Cortex of kidney (tissue), 1 donor: ENCODE measurements around the gene ARHGEF3.
"Not testable (repeated sequence)": the region's sequence is repeated elsewhere in the genome, so short reads cannot be mapped to it uniquely, and the experiment has no call there.

Experiments
- DNase-seq: peaks from one replicate; lab custom pipeline; 2025; lab: John Stamatoyannopoulos, UW

Gene ARHGEF3

DNA sequence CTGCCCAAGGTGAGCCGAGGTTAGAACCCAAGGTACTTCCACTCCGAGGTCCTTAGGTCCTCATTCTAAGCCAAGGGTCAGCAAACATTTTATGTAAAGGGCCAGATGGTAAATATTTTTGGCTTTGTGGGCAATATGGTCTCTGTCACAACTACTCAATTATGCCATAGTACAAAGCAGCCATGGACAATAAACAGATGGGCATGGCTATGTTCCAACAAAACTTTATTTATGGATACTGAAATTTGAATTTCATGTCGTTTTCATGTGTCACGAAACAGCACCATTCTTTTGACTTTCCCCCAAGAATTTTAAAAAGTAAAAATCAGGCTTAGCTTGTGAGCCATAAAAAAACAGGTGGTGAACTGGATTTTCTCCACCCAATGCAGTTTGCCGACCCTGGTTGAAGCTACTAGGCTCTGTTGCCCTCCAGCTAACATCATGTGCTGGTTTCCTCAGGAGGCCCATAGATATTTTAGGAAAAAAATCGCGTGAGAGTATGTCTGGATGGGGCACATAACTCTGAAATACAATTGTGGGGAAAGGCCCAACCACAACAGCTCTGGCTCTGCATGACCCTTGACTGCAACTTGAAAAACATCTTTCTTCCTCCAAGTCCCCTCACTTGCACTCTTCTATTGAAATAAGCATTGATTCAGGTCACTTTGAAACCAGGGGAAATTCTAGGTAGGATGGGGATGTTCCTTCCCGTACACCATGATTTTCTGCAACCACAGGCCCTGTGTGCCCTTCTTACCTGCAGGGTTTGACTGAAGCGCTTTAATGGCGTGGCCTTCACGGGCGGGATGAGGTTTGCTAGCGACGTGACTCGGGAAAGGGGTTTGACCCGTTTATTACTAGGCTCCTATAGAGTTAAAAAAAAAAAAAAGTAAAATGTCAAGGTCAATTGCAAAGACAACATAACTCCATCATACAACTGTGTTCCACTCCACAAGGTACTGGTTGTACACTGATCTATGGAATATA lies 28.5 kb downstream of the ARHGEF3 start:
- no peak for DNase-seq

DNA sequence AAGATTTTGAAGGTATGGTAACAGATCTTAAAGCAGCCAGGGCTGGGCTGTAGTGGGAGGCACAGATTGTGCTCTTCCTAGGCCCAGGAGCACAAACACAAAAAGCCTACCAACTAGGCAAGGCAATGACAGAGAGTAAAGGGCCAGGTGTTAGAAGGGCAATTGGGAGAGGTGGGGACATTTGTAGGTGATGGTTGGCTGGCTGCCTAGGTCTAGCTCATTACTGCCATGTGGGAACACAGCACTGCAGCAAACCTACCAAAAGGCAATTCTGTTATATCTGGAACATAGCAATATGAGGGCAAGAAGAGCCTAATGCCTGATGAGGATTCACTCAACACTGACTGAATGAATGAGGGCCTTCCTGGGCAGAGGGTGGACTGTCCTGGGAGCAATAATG lies 30.4 kb downstream of the ARHGEF3 start:
- DNase-seq = no peak

- peak; percentile 16 for DNase-seq
These were observed 32.5 kb downstream of the ARHGEF3 start for GRCh38 chr3:56769116-56769707.

- no peak for DNase-seq
These were observed 36.7 kb downstream of the ARHGEF3 start for GRCh38 chr3:56764904-56765547.

DNA sequence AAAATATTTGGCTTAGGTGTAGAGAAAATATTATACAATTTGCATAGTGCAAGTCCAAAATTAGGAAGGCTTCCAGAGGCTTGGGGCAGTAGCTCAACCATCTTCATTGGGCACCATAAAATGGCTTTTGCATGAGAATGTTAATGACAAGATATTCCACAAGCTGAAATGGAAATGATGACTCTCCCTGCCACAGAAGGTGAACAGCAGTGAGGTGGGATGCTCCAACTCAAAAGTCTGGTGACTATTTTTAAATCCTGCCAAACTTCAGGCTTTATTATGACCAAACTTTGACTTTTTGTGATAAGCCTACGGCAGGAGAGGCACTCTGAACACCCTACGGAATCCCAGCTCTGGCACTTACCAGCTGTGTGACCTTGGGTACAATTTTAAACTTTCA lies 37.6 kb downstream of the ARHGEF3 start:
- DNase-seq = no peak

GRCh38 chr3:56763233-56763632 lies 38.5 kb downstream of the ARHGEF3 start:
- DNase-seq = no peak

DNA sequence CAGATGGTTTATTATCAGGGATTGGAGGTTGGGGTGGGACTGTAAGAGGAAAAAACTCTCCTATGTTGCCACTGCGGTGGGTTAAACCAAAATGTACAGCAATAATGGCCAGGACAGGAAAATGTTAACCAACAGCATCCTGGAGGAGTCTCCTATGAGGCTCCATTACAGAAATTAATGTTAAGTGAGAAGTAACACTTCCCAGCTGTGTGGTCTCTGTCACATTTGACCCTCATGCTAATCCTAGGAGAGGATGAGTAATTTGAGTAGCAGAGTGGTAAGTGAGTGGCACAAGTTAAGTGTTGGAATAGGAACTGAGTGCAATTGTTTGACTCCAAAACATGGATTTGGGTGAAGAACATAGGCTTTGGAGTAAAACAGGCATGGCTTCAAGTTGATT lies 39.0 kb downstream of the ARHGEF3 start:
- DNase-seq = no peak

DNA sequence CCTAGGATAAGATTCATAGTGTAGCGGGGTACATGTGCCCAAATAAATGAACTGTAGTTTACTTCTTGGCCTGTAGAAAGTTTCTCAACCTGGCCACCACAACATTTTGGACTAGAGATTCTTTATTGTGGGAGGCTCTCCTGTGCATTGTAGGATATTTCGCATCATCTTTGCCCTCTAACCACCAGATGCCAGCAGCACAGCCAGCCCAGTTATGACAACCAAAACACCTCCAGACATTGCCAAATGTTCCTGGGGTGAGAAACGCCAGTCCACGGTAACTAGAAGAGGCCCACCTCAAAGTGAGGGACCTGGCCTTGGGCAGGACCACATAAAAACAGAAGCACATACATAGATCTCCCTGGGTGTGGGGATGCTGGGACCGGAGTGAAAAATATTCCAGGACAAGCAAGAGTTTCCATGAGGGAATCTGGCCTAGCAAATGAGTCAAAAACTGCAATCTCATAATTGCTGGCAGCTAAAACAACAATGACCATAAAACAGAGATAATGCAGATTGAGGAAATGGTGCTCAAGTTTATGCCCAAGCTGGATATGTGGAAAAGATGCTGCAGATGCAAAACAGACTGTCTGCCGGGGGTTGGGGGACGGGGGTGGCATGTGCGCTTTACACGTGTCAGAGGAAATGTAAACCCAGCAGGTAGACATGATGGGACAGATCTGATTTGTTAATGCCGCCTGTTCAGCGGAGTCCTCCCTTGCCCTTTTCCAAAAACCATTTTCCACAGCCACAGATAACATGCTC lies 39.7 kb downstream of the ARHGEF3 start:
- no peak for DNase-seq

- DNase-seq = no peak
These were observed 40.7 kb downstream of the ARHGEF3 start for GRCh38 chr3:56761023-56761422.

DNA sequence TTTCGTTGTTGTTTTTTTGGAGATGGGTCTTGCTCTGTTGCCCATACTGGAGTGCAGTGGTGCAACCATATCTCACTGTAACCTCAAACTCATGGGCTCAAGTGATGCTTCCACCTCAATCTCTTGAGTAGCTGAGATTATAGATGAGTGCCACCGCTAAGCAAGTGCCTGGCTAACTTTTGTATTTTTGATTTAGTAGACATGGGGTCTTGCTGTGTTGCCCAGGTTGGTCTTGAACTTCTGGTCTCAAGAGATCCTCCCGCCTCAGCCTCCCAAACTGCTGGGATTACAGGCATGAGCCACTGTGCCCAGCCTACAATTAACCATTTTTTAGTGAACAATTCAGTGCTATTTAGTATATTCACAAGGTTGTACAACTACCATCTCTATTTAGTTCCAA lies 42.2 kb downstream of the ARHGEF3 start:
- DNase-seq = no peak

DNA sequence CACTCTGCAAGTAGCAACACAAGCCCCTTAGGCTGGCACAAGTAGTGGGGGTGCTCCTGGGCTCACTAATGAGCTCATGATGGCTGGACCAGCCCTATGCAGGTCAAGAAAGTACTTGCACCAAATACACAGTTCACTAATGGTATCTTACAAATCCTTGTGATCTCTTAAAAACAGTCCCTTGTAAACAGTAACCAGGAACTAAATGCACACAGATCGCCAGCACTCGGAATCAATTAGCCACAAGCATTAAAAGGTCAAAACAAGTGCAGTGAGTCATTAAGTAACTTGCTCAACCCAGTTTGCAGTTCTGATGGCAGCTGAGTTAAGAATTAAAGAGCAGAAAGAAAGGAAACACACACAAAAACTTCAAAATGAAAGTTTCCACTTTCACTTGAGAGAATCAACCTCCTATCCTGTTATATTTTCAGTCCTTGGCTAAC lies 43.2 kb downstream of the ARHGEF3 start:
- no peak for DNase-seq

DNA sequence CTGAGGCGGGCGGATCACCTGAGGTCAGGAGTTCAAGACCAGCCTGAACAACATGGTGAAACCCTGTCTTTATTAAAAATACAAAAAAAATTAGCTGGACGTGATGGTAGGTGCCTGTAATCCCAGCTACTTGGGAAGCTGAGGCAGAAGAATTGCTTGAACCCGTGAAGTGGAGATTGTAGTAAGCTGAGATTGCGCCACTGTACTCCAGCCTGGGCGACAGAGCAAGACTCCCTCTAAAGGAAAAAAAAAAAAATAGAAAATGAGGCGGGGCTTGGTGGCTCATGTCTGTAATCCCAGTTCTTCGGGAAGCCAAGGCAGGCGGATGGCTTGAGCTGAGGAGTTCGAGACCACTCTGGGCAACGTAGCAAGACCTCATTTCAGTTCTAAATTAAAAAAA lies 43.7 kb downstream of the ARHGEF3 start:
- DNase-seq = not testable (repeated sequence)

- DNase-seq = no peak
These were observed 46.9 kb downstream of the ARHGEF3 start for GRCh38 chr3:56754741-56755417.

- DNase-seq = no peak
These were observed 48.4 kb downstream of the ARHGEF3 start for GRCh38 chr3:56753206-56753820.

- DNase-seq = no peak
These were observed 50.6 kb downstream of the ARHGEF3 start for GRCh38 chr3:56751056-56751707.

- no peak for DNase-seq
These were observed 53.0 kb downstream of the ARHGEF3 start for GRCh38 chr3:56748663-56749231.

DNA sequence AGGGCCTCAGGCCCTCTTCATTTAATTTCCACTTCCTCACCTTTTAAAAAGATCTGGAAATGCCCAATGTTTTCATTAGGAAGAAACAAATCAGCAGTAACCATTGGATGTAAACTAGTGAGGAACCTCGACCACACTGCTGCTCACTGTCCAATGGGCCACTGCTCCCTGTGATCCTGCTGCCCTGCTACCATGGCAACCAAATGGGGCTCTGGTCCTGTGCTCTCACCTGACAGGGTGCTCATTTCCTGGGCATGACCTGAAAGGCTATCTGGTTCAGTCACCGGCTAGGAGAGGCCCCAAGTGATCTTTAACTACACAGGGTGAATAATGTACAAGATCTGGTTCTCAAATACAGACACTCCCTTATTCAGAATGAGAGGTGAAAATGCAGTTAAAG lies 54.6 kb downstream of the ARHGEF3 start:
- no peak for DNase-seq

- DNase-seq = no peak
These were observed 57.7 kb downstream of the ARHGEF3 start for GRCh38 chr3:56744016-56744415.

GRCh38 chr3:56742887-56743286 lies 58.9 kb downstream of the ARHGEF3 start:
- DNase-seq = no peak

DNA sequence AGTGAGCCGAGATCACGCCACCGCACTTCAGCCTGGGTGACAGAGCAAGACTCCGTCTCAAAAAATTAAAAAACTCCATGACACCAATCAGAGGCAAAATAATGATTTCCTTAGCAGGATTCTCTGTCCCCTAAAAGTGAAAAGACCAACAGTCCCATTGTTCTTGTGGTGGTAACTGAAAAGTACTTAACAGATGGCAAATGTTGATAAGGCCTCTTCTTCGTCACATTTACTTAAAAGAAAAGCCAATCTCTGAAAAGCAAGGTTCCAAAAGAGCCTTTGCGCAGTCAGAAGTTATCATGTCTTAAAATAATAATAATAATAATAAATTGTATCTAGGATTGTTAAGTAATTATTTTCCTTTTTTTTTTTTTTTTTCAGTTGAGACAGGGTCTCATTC lies 62.7 kb downstream of the ARHGEF3 start:
- DNase-seq = no peak
